ENCODE data around the gene FGFR1OP2. TPM values are rescaled to one million over a fixed set of nuclear protein-coding genes. Genes with fewer than 3 reads are reported as not detected.
"Not testable (repeated sequence)": the region's sequence is repeated elsewhere in the genome, so short reads cannot be mapped to it uniquely, and the experiment has no call there.

The FGFR1OP2 gene
- polyA plus RNA-seq, 1 experiment = 46.2 TPM

- POLR2A ChIA-PET = no interaction called here
- peaks cover 4% of the 10 kb centered on the region for H3K9me3 ChIP-seq (ENCODE audit: control insufficient read depth, insufficient read depth, low read length)
- no peak overlapping the region for H3K4me3 ChIP-seq (ENCODE audit: low read depth, low read length)
These were observed 2.9 kb downstream of the FGFR1OP2 start for GRCh38 chr12:26941215-26941594.

GRCh38 chr12:26948309-26948708, 10.0 kb downstream of the FGFR1OP2 start:
- ChIA-PET POLR2A (no interaction called here), CTCF (no interaction called here)
- Histone ChIP-seq H3K9me3 (ENCODE audit: control insufficient read depth, insufficient read depth, low read length) (peaks cover 6% of the 10 kb centered on the region), H3K27me3 (ENCODE audit: control insufficient read depth, insufficient read depth, low read length) (no peaks in the 10 kb centered on the region), H3K4me3 (ENCODE audit: low read depth, low read length) (no peak overlapping the region), H3K27ac (ENCODE audit: low read depth, low read length) (no peak overlapping the region)
- no peak for DNase-seq (ENCODE audit: low read depth, low spot score)
- TF ChIP-seq CTCF (IDR thresholded peaks at IDR 0.05; ENCODE audit: low read depth, low read length) = no peak

More at GRCh38 chr12:26941215-26941594, 2.9 kb downstream of the FGFR1OP2 start:
- CTCF ChIA-PET = no interaction called here
- TF ChIP-seq CTCF (IDR thresholded peaks at IDR 0.05; ENCODE audit: low read depth, low read length) = no peak
- no peak for DNase-seq (ENCODE audit: low read depth, low spot score)
- Histone ChIP-seq H3K27ac (ENCODE audit: low read depth, low read length) (no peak overlapping the region), H3K27me3 (ENCODE audit: control insufficient read depth, insufficient read depth, low read length) (no peaks in the 10 kb centered on the region)

GRCh38 chr12:26953447-26953846, 15.2 kb downstream of the FGFR1OP2 start:
- POLR2A ChIA-PET = interaction anchor here (0.7 kb wide), 1 partner anchor 75 kb away, joined by 4 read pairs; no protein-coding TSS in a partner anchor
- Histone ChIP-seq H3K27ac (ENCODE audit: low read depth, low read length) (no peak overlapping the region), H3K27me3 (ENCODE audit: control insufficient read depth, insufficient read depth, low read length) (no peaks in the 10 kb centered on the region), H3K4me3 (ENCODE audit: low read depth, low read length) (no peak overlapping the region), H3K9me3 (ENCODE audit: control insufficient read depth, insufficient read depth, low read length) (peaks cover 3% of the 10 kb centered on the region; the same call in 1 of the 2 replicates)
- no peak for DNase-seq (ENCODE audit: low read depth, low spot score)
- CTCF ChIA-PET = no interaction called here
- TF ChIP-seq CTCF (IDR thresholded peaks at IDR 0.05; ENCODE audit: low read depth, low read length) = no peak

- DNase-seq (ENCODE audit: low read depth, low spot score) = no peak
- Histone ChIP-seq H3K4me3 (ENCODE audit: low read depth, low read length) (no peak overlapping the region), H3K27ac (ENCODE audit: low read depth, low read length) (no peak overlapping the region), H3K9me3 (ENCODE audit: control insufficient read depth, insufficient read depth, low read length) (peaks cover 1% of the 10 kb centered on the region; the same call in 1 of the 2 replicates), H3K27me3 (ENCODE audit: control insufficient read depth, insufficient read depth, low read length) (no peaks in the 10 kb centered on the region)
- CTCF ChIA-PET = no interaction called here
- no peak for TF ChIP-seq CTCF (IDR thresholded peaks at IDR 0.05; ENCODE audit: low read depth, low read length)
- POLR2A ChIA-PET = no interaction called here
These were observed 15.8 kb downstream of the FGFR1OP2 start for GRCh38 chr12:26954027-26954426.

- DNase-seq (ENCODE audit: low read depth, low spot score); H3K9me3 ChIP-seq (ENCODE audit: control insufficient read depth, insufficient read depth, low read length); CTCF ChIA-PET; H3K27ac ChIP-seq (ENCODE audit: low read depth, low read length); POLR2A ChIA-PET; H3K27me3 ChIP-seq (ENCODE audit: control insufficient read depth, insufficient read depth, low read length); H3K4me3 ChIP-seq (ENCODE audit: low read depth, low read length): not testable (repeated sequence)
These were observed 23.1 kb downstream of the FGFR1OP2 start for GRCh38 chr12:26961391-26961790.

GRCh38 chr12:26961803-26962202, 23.5 kb downstream of the FGFR1OP2 start:
- no peaks in the 10 kb centered on the region for H3K27me3 ChIP-seq (ENCODE audit: control insufficient read depth, insufficient read depth, low read length)
- ChIA-PET POLR2A (no interaction called here), CTCF (no interaction called here)
- H3K9me3 ChIP-seq (ENCODE audit: control insufficient read depth, insufficient read depth, low read length) = no peaks in the 10 kb centered on the region
- no peak overlapping the region for H3K27ac ChIP-seq (ENCODE audit: low read depth, low read length)
- H3K4me3 ChIP-seq (ENCODE audit: low read depth, low read length) = no peak overlapping the region
- DNase-seq (ENCODE audit: low read depth, low spot score) = no peak
- TF ChIP-seq CTCF (IDR thresholded peaks at IDR 0.05; ENCODE audit: low read depth, low read length) = no peak

Measured in AG04450 (cell line).